OCI-LY1 (cell line): ENCODE measurements around the gene PLA2G6.

Experiments
- H2AFZ ChIP-seq: fragments of 200-600 bp; sonication (generic), shearing (Covaris generic); 2 replicates; pipeline ENCODE4 v1.6.0; 2014; ENCODE audit warnings: antibody characterized with exemption, mild to moderate bottlenecking, low read length
- H3F3A ChIP-seq: fragments of 200-600 bp; sonication (generic), shearing (Covaris generic); 2 replicates; pipeline ENCODE4 v1.6.0; 2014; ENCODE audit warnings: mild to moderate bottlenecking, antibody characterized with exemption, low read length, moderate library complexity; ENCODE audit not compliant: insufficient read depth
- H3K27ac ChIP-seq: fragments of 200-600 bp; sonication (generic); 2 replicates; pipeline ENCODE4 v1.5.1; 2014; ENCODE audit warnings: low read length, mixed run types, mild to moderate bottlenecking, low read depth; ENCODE audit not compliant: poor library complexity, severe bottlenecking
- H3K27me3 ChIP-seq: fragments of 200-600 bp; sonication (generic); 2 replicates; pipeline ENCODE4 v1.6.0; 2014; ENCODE audit warnings: antibody characterized with exemption, mild to moderate bottlenecking, low read length, moderate library complexity; ENCODE audit not compliant: insufficient read depth
- H3K36me3 ChIP-seq: fragments of 200-600 bp; sonication (generic); 2 replicates; pipeline ENCODE4 v1.6.1; 2014; ENCODE audit warnings: mild to moderate bottlenecking, antibody characterized with exemption, low read length, moderate library complexity, mixed read lengths; ENCODE audit not compliant: insufficient read depth
- H3K4me1 ChIP-seq: fragments of 200-600 bp; sonication (generic); 2 replicates; pipeline ENCODE4 v1.5.1; 2014; ENCODE audit warnings: mild to moderate bottlenecking, low read length, moderate library complexity; ENCODE audit not compliant: insufficient read depth, severe bottlenecking
- H3K4me2 ChIP-seq: fragments of 200-600 bp; sonication (generic), shearing (Covaris generic); 2 replicates; pipeline ENCODE4 v1.6.1; 2014; ENCODE audit warnings: low read length
- H3K4me3 ChIP-seq: fragments of 200-600 bp; sonication (generic); 2 replicates; pipeline ENCODE4 v1.5.1; 2014; ENCODE audit warnings: low read length, low read depth, mild to moderate bottlenecking, mixed read lengths; ENCODE audit not compliant: poor library complexity, severe bottlenecking
- H3K79me2 ChIP-seq: fragments of 200-600 bp; shearing (Covaris generic); 2 replicates; pipeline ENCODE4 v1.6.1; 2016; ENCODE audit warnings: mixed run types, low read length, mixed read lengths; ENCODE audit not compliant: insufficient read depth
- H3K9ac ChIP-seq: fragments of 200-600 bp; sonication (generic), shearing (Covaris generic); 2 replicates; pipeline ENCODE4 v1.6.1; 2014; ENCODE audit warnings: mild to moderate bottlenecking, low read length, mixed read lengths
- H3K9me2 ChIP-seq: fragments of 200-600 bp; sonication (generic), shearing (Covaris generic); 2 replicates; pipeline ENCODE4 v1.6.1; 2014; ENCODE audit warnings: low read depth, mild to moderate bottlenecking, low read length, mixed read lengths
- H3K9me3 ChIP-seq: fragments of 200-600 bp; shearing (Covaris generic); 2 replicates; pipeline ENCODE4 v1.6.1; 2014; ENCODE audit warnings: low read length, mixed read lengths
- H4K20me1 ChIP-seq: fragments of 200-600 bp; sonication (generic), shearing (Covaris generic); 2 replicates; pipeline ENCODE4 v1.6.0; 2016; ENCODE audit warnings: mild to moderate bottlenecking, low read length; ENCODE audit not compliant: insufficient read depth
- EZH2 ChIP-seq: fragments of 200-600 bp; sonication (generic), shearing (Covaris generic); IDR thresholded peaks from 2 replicates; pipeline ENCODE4 v1.8.0; 2017; ENCODE audit warnings: borderline replicate concordance, mixed run types, mild to moderate bottlenecking, antibody characterized with exemption, low read length, moderate library complexity, mixed read lengths
- TF ChIP-seq, protein P1 (sequence below): fragments of 200-600 bp; sonication (generic), shearing (Covaris generic); IDR thresholded peaks from 2 replicates; pipeline ENCODE4 v1.5.1; 2017; ENCODE audit warnings: mild to moderate bottlenecking, antibody characterized with exemption, low read length, moderate library complexity, mixed read lengths

The PLA2G6 gene

DNA sequence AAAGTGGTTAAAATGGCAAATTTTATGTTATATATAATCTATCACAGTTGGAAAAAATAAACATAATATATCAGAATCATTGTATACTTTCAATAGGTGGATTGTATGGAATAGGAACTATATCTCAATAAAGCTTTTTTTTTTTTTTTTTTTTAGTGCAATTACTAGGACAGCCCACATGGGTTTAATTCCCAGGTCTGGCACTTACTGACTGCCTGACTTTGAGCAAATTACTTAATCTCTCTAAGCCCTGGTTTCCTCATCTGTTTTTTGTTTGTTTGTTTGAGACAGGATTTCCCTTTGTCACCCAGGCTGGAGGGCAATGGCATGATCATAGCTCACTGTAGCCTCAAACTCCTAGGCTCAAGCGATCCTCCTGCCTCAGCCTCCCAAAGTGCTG is 45.0 kb downstream of the PLA2G6 start:
- Histone ChIP-seq H3K4me2 (no peak overlapping the region), H3K27ac (no peak overlapping the region), H2AFZ (no peak overlapping the region), H3K79me2 (no peaks in the 10 kb centered on the region), H3K9me3 (no peaks in the 10 kb centered on the region), H3K4me3 (no peak overlapping the region), H3F3A (no peaks in the 10 kb centered on the region), H4K20me1 (no peaks in the 10 kb centered on the region), H3K27me3 (no peaks in the 10 kb centered on the region), H3K9ac (no peak overlapping the region), H3K36me3 (peaks cover 9% of the 10 kb centered on the region; the same call in 1 of the 2 replicates), H3K9me2 (no peaks in the 10 kb centered on the region), H3K4me1 (no peaks in the 10 kb centered on the region)
- TF ChIP-seq EZH2, result no peak
- TF ChIP-seq, protein P1, sequence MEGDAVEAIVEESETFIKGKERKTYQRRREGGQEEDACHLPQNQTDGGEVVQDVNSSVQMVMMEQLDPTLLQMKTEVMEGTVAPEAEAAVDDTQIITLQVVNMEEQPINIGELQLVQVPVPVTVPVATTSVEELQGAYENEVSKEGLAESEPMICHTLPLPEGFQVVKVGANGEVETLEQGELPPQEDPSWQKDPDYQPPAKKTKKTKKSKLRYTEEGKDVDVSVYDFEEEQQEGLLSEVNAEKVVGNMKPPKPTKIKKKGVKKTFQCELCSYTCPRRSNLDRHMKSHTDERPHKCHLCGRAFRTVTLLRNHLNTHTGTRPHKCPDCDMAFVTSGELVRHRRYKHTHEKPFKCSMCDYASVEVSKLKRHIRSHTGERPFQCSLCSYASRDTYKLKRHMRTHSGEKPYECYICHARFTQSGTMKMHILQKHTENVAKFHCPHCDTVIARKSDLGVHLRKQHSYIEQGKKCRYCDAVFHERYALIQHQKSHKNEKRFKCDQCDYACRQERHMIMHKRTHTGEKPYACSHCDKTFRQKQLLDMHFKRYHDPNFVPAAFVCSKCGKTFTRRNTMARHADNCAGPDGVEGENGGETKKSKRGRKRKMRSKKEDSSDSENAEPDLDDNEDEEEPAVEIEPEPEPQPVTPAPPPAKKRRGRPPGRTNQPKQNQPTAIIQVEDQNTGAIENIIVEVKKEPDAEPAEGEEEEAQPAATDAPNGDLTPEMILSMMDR, result no peak

DNA sequence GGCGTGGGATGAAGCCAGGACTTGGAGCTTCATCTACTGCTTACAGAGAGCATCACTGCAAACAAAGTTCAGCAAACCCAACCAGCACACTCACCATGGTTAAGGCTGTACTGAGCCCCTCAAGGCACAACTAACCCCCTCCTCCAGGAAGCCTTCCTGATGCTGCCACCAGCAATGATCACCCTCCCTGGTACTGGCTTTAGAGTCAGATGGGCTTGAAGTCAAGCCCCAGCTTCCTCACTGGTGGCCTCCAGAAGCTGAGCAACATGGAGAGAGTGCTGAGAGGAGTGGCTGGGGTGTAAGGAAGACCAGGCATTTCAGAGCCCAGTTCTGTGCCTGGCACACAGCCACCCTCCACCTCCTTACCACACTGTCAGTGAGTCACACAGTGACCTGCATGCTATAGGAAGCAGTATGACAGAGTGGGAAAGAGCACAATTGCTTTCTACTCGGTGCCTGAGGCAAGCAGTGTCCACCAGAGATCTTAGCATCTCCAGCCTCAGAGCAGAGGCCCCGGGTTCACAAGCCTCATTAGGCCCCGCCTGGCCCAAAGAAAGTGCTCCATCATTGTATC is 46.4 kb downstream of the PLA2G6 start:
- H2AFZ ChIP-seq, result no peak overlapping the region
- no peak overlapping the region for H3K27ac ChIP-seq
- H3K4me1 ChIP-seq, result no peaks in the 10 kb centered on the region
- H3K36me3 ChIP-seq, result peaks cover 9% of the 10 kb centered on the region; the same call in 1 of the 2 replicates
- H3K9me3 ChIP-seq, result no peaks in the 10 kb centered on the region
- no peaks in the 10 kb centered on the region for H4K20me1 ChIP-seq
- no peaks in the 10 kb centered on the region for H3K27me3 ChIP-seq
- H3K9ac ChIP-seq, result no peak overlapping the region
- no peak overlapping the region for H3K4me3 ChIP-seq
- no peak for TF ChIP-seq EZH2
- TF ChIP-seq, protein P1, result no peak
- no peaks in the 10 kb centered on the region for H3K79me2 ChIP-seq
- no peaks in the 10 kb centered on the region for H3F3A ChIP-seq
- H3K9me2 ChIP-seq, result no peaks in the 10 kb centered on the region
- H3K4me2 ChIP-seq, result no peak overlapping the region

DNA sequence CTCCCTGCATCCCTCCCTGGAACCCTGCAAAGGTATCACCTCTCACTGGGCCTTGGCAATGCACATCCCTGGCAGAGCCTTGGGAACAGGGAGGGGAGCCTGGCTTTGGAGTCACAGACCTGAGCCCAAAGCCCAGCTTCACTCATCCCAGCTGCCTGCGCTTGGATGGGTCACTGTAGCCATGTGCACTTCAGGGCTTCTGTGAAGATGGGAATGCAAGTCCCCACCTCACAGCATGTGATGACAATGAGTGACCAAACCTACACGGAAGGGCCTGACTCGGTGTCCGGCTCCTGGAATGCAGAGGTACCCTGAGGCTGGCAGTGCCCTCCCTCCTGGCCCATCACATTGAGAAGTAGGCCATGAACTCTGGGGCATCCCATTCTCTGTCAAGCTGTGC is 48.3 kb downstream of the PLA2G6 start:
- TF ChIP-seq, protein P1, result no peak
- TF ChIP-seq EZH2, result no peak
- no peaks in the 10 kb centered on the region for H3K9me3 ChIP-seq
- H3K79me2 ChIP-seq, result no peaks in the 10 kb centered on the region
- H3K9me2 ChIP-seq, result no peaks in the 10 kb centered on the region
- no peak overlapping the region for H3K27ac ChIP-seq
- H3K27me3 ChIP-seq, result no peaks in the 10 kb centered on the region
- H4K20me1 ChIP-seq, result no peaks in the 10 kb centered on the region
- no peak overlapping the region for H2AFZ ChIP-seq
- H3K4me2 ChIP-seq, result no peak overlapping the region
- H3F3A ChIP-seq, result no peaks in the 10 kb centered on the region
- no peak overlapping the region for H3K4me3 ChIP-seq
- H3K4me1 ChIP-seq, result no peaks in the 10 kb centered on the region
- 0 out of 2 replicates have a peak, but pooled peaks cover 5% of the 10 kb centered on the region for H3K36me3 ChIP-seq
- H3K9ac ChIP-seq, result no peak overlapping the region
